ENCODE data around the gene STIP1.
"Not testable (repeated sequence)": the region's sequence is repeated elsewhere in the genome, so short reads cannot be mapped to it uniquely, and the experiment has no call there.

The STIP1 gene

GRCh38 chr11:64238076-64238475, 52.1 kb downstream of the STIP1 start:
- DNase-seq (ENCODE audit: low read depth), result no peak

- DNase-seq (ENCODE audit: low read depth), result no peak
Measured at GRCh38 chr11:64238999-64239398, 53.0 kb downstream of the STIP1 start.

GRCh38 chr11:64239662-64240434, 53.9 kb downstream of the STIP1 start:
- DNase-seq (ENCODE audit: low read depth), result no peak

- peak; percentile 77 for DNase-seq (ENCODE audit: low read depth)
Measured at GRCh38 chr11:64240435-64241240, 54.7 kb downstream of the STIP1 start, which contains the start of gene FKBP2. FKBP2 (plus strand) TSS chr11:64241095; CDS start chr11:64242388, 1,293 bp downstream.

GRCh38 chr11:64241241-64241490, 55.2 kb downstream of the STIP1 start:
- DNase-seq (ENCODE audit: low read depth), result peak; percentile 88

GRCh38 chr11:64241491-64242374, 55.8 kb downstream of the STIP1 start:
- DNase-seq (ENCODE audit: low read depth), result no peak

- DNase-seq (ENCODE audit: low read depth), result no peak
Measured at GRCh38 chr11:64243236-64243854, 57.4 kb downstream of the STIP1 start.

GRCh38 chr11:64244107-64244506, 58.1 kb downstream of the STIP1 start:
- DNase-seq (ENCODE audit: low read depth), result no peak

GRCh38 chr11:64244966-64245365, 59.0 kb downstream of the STIP1 start:
- DNase-seq (ENCODE audit: low read depth), result no peak

- DNase-seq (ENCODE audit: low read depth), result no peak
Measured at GRCh38 chr11:64245401-64245796, 59.4 kb downstream of the STIP1 start.

GRCh38 chr11:64245797-64246620, 60.0 kb downstream of the STIP1 start:
- peak; percentile 67 for DNase-seq (ENCODE audit: low read depth)

GRCh38 chr11:64246621-64246870, 60.6 kb downstream of the STIP1 start:
- not testable (repeated sequence) for DNase-seq (ENCODE audit: low read depth)

- DNase-seq (ENCODE audit: low read depth), result no peak
Measured at GRCh38 chr11:64246871-64247728, 61.1 kb downstream of the STIP1 start, which contains the start of gene PPP1R14B. PPP1R14B (minus strand) TSS chr11:64246943; CDS start chr11:64246673, 270 bp downstream.

GRCh38 chr11:64247729-64248531, 62.0 kb downstream of the STIP1 start:
- no peak for DNase-seq (ENCODE audit: low read depth)

- no peak for DNase-seq (ENCODE audit: low read depth)
Measured at GRCh38 chr11:64248578-64248977, 62.6 kb downstream of the STIP1 start.

- DNase-seq (ENCODE audit: low read depth), result no peak
Measured at GRCh38 chr11:64249038-64249437, 63.1 kb downstream of the STIP1 start.

GRCh38 chr11:64249563-64250414, 63.8 kb downstream of the STIP1 start:
- DNase-seq (ENCODE audit: low read depth), result no peak

- no peak for DNase-seq (ENCODE audit: low read depth)
Measured at GRCh38 chr11:64250415-64251015, 64.5 kb downstream of the STIP1 start.

Data from GM04503 (cell line).